HEK293 (cell line): ENCODE measurements around the gene KCNAB2.

Experiments used
- KLF16 ChIP-seq: fragments of 450-650 bp; formaldehyde crosslinking; IDR thresholded peaks from 2 replicates; pipeline ENCODE4 v1.5.1; 2017; ENCODE audit warnings: missing biosample characterization, missing genetic modification characterization
- KLF8 ChIP-seq: fragments of 450-650 bp; formaldehyde crosslinking; IDR thresholded peaks from 2 replicates; pipeline ENCODE4 v1.5.1; 2016; ENCODE audit warnings: missing biosample characterization, missing genetic modification characterization
- OSR2 ChIP-seq: fragments of 450-650 bp; formaldehyde crosslinking; IDR thresholded peaks from 2 replicates; pipeline ENCODE4 v1.5.1; 2016; ENCODE audit warnings: missing biosample characterization, missing genetic modification characterization
- PRDM10 ChIP-seq: fragments of 450-650 bp; formaldehyde crosslinking; IDR thresholded peaks from 2 replicates; pipeline ENCODE4 v1.5.1; 2016; ENCODE audit warnings: missing biosample characterization, missing genetic modification characterization
- ZNF10 ChIP-seq: fragments of 450-650 bp; formaldehyde crosslinking; IDR thresholded peaks from 2 replicates; pipeline ENCODE4 v1.5.1; 2017; ENCODE audit warnings: missing biosample characterization, missing genetic modification characterization
- ZNF23 ChIP-seq: fragments of 450-650 bp; formaldehyde crosslinking; IDR thresholded peaks from 2 replicates; pipeline ENCODE4 v1.5.1; 2016; ENCODE audit warnings: missing biosample characterization, missing genetic modification characterization, borderline replicate concordance
- ZNF350 ChIP-seq: fragments of 450-650 bp; formaldehyde crosslinking; IDR thresholded peaks from 2 replicates; pipeline ENCODE4 v1.5.0; 2017; ENCODE audit warnings: missing biosample characterization, mild to moderate bottlenecking, missing genetic modification characterization
- ZNF37A ChIP-seq: fragments of 450-650 bp; IDR thresholded peaks from 2 replicates; pipeline ENCODE4 v1.5.1; 2018; ENCODE audit warnings: missing biosample characterization, missing genetic modification characterization
- ZNF510 ChIP-seq: fragments of 450-650 bp; formaldehyde crosslinking; IDR thresholded peaks from 2 replicates; pipeline ENCODE4 v1.5.1; 2018; ENCODE audit warnings: mild to moderate bottlenecking, missing genetic modification characterization, missing biosample characterization; ENCODE audit not compliant: insufficient replicate concordance
- ZNF560 ChIP-seq: fragments of 450-650 bp; formaldehyde crosslinking; IDR thresholded peaks from 2 replicates; pipeline ENCODE4 v1.5.1; 2017; ENCODE audit warnings: missing biosample characterization, missing genetic modification characterization, borderline replicate concordance
- ZNF596 ChIP-seq: fragments of 450-650 bp; IDR thresholded peaks from 2 replicates; pipeline ENCODE4 v1.5.0; 2018; ENCODE audit warnings: missing biosample characterization, mild to moderate bottlenecking, missing genetic modification characterization, moderate library complexity
- ZNF621 ChIP-seq: fragments of 450-650 bp; formaldehyde crosslinking; IDR thresholded peaks from 2 replicates; pipeline ENCODE4 v1.5.1; 2017; ENCODE audit warnings: missing biosample characterization, missing genetic modification characterization
- TF ChIP-seq, protein P1 (sequence below): fragments of 450-650 bp; formaldehyde crosslinking; IDR thresholded peaks from 2 replicates; pipeline ENCODE4 v1.5.1; 2016; ENCODE audit warnings: missing biosample characterization, missing genetic modification characterization
- TF ChIP-seq, protein P2 (sequence below): fragments of 450-650 bp; formaldehyde crosslinking; IDR thresholded peaks from 2 replicates; pipeline ENCODE4 v1.5.1; 2016; ENCODE audit warnings: missing biosample characterization, missing genetic modification characterization
- TF ChIP-seq, protein P3 (sequence below): fragments of 450-650 bp; formaldehyde crosslinking; IDR thresholded peaks from 2 replicates; pipeline ENCODE4 v1.5.1; 2016; ENCODE audit warnings: missing biosample characterization, missing genetic modification characterization, borderline replicate concordance

The KCNAB2 gene

GRCh38 chr1:6148497-6149241, 103.0 kb downstream of the KCNAB2 start (continued):
- TF ChIP-seq OSR2 (tag by site-specific recombination) (peak; percentile 67), PRDM10 (tag by site-specific recombination) (peak; percentile 91), ZNF23 (no peak), ZNF10 (tag by site-specific recombination) (no peak), ZNF350 (no peak), ZNF560 (tag by site-specific recombination) (no peak), ZNF37A (tag by site-specific recombination) (no peak), KLF8 (0 out of 2 replicates have a peak, but pooled peaks have one; percentile 7), ZNF510 (tag by site-specific recombination) (no peak), KLF16 (tag by site-specific recombination) (peak; percentile 55; the same call in 1 of the 2 replicates), ZNF596 (no peak), ZNF621 (tag by site-specific recombination) (no peak)
- TF ChIP-seq, protein P1, sequence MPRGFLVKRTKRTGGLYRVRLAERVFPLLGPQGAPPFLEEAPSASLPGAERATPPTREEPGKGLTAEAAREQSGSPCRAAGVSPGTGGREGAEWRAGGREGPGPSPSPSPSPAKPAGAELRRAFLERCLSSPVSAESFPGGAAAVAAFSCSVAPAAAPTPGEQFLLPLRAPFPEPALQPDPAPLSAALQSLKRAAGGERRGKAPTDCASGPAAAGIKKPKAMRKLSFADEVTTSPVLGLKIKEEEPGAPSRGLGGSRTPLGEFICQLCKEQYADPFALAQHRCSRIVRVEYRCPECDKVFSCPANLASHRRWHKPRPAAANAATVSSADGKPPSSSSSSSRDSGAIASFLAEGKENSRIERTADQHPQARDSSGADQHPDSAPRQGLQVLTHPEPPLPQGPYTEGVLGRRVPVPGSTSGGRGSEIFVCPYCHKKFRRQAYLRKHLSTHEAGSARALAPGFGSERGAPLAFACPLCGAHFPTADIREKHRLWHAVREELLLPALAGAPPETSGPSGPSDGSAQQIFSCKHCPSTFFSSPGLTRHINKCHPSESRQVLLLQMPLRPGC, result no peak
- TF ChIP-seq, protein P2, sequence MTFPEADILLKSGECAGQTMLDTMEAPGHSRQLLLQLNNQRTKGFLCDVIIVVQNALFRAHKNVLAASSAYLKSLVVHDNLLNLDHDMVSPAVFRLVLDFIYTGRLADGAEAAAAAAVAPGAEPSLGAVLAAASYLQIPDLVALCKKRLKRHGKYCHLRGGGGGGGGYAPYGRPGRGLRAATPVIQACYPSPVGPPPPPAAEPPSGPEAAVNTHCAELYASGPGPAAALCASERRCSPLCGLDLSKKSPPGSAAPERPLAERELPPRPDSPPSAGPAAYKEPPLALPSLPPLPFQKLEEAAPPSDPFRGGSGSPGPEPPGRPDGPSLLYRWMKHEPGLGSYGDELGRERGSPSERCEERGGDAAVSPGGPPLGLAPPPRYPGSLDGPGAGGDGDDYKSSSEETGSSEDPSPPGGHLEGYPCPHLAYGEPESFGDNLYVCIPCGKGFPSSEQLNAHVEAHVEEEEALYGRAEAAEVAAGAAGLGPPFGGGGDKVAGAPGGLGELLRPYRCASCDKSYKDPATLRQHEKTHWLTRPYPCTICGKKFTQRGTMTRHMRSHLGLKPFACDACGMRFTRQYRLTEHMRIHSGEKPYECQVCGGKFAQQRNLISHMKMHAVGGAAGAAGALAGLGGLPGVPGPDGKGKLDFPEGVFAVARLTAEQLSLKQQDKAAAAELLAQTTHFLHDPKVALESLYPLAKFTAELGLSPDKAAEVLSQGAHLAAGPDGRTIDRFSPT (tag by site-specific recombination), result no peak
- TF ChIP-seq, protein P3, sequence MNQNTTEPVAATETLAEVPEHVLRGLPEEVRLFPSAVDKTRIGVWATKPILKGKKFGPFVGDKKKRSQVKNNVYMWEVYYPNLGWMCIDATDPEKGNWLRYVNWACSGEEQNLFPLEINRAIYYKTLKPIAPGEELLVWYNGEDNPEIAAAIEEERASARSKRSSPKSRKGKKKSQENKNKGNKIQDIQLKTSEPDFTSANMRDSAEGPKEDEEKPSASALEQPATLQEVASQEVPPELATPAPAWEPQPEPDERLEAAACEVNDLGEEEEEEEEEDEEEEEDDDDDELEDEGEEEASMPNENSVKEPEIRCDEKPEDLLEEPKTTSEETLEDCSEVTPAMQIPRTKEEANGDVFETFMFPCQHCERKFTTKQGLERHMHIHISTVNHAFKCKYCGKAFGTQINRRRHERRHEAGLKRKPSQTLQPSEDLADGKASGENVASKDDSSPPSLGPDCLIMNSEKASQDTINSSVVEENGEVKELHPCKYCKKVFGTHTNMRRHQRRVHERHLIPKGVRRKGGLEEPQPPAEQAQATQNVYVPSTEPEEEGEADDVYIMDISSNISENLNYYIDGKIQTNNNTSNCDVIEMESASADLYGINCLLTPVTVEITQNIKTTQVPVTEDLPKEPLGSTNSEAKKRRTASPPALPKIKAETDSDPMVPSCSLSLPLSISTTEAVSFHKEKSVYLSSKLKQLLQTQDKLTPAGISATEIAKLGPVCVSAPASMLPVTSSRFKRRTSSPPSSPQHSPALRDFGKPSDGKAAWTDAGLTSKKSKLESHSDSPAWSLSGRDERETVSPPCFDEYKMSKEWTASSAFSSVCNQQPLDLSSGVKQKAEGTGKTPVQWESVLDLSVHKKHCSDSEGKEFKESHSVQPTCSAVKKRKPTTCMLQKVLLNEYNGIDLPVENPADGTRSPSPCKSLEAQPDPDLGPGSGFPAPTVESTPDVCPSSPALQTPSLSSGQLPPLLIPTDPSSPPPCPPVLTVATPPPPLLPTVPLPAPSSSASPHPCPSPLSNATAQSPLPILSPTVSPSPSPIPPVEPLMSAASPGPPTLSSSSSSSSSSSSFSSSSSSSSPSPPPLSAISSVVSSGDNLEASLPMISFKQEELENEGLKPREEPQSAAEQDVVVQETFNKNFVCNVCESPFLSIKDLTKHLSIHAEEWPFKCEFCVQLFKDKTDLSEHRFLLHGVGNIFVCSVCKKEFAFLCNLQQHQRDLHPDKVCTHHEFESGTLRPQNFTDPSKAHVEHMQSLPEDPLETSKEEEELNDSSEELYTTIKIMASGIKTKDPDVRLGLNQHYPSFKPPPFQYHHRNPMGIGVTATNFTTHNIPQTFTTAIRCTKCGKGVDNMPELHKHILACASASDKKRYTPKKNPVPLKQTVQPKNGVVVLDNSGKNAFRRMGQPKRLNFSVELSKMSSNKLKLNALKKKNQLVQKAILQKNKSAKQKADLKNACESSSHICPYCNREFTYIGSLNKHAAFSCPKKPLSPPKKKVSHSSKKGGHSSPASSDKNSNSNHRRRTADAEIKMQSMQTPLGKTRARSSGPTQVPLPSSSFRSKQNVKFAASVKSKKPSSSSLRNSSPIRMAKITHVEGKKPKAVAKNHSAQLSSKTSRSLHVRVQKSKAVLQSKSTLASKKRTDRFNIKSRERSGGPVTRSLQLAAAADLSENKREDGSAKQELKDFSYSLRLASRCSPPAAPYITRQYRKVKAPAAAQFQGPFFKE (tag by site-specific recombination), result no peak
